ENCODE data around the gene MZT2B.
"Not testable (repeated sequence)": the region's sequence is repeated elsewhere in the genome, so short reads cannot be mapped to it uniquely, and the experiment has no call there.

- TF ChIP-seq, protein P1, sequence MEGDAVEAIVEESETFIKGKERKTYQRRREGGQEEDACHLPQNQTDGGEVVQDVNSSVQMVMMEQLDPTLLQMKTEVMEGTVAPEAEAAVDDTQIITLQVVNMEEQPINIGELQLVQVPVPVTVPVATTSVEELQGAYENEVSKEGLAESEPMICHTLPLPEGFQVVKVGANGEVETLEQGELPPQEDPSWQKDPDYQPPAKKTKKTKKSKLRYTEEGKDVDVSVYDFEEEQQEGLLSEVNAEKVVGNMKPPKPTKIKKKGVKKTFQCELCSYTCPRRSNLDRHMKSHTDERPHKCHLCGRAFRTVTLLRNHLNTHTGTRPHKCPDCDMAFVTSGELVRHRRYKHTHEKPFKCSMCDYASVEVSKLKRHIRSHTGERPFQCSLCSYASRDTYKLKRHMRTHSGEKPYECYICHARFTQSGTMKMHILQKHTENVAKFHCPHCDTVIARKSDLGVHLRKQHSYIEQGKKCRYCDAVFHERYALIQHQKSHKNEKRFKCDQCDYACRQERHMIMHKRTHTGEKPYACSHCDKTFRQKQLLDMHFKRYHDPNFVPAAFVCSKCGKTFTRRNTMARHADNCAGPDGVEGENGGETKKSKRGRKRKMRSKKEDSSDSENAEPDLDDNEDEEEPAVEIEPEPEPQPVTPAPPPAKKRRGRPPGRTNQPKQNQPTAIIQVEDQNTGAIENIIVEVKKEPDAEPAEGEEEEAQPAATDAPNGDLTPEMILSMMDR (IDR thresholded peaks at IDR 0.05), result not testable (repeated sequence)
- not testable (repeated sequence) for TF ChIP-seq POLR2A (IDR thresholded peaks at IDR 0.05)
Measured at GRCh38 chr2:130192451-130192850, 10.4 kb downstream of the MZT2B start.
